Measurements from ENCODE around the gene DRAP1.
"Not testable (repeated sequence)": the region's sequence is repeated elsewhere in the genome, so short reads cannot be mapped to it uniquely, and the experiment has no call there.

Gene DRAP1

DNA sequence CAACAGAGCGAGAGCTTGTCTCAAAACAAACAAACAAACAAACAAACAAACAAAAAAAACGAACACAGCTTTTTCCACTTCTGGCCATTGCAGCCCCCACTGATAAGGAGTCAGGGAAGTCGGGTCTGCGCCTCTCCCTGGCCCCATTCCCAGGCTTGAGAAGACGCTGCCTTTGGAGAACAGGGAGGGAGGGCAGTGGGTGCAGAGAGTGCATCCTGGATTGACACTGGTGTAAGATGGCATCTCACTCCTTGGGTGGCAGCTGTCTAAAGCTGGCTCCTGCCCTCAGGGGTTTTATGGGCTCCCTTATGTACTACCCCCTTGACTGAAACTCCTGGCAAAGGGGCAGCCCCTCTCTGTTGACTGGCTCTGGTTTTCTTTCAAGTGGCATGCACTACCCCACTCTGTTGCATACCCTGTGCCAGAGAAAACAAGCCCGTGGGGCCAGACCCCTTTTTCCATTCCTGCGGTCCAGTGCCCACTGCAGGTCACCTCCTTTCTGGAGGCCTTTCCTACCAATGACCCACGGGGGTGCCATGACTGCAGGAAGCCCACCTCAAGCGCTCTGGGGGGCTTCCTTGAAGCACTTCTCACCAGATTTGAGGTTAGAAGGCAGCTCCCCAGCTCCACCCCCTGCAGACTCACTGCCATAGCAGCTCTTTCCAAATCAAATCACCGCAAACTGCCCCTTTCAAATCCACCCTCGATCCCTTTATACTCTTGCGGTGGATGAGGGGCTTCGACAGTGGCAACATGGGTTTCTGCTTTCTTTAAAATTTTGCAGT lies 12.7 kb downstream of the DRAP1 start:
- DNase-seq (ENCODE audit: low read depth in 4 of 4, low spot score in 1 of 4), result no peak

DNA sequence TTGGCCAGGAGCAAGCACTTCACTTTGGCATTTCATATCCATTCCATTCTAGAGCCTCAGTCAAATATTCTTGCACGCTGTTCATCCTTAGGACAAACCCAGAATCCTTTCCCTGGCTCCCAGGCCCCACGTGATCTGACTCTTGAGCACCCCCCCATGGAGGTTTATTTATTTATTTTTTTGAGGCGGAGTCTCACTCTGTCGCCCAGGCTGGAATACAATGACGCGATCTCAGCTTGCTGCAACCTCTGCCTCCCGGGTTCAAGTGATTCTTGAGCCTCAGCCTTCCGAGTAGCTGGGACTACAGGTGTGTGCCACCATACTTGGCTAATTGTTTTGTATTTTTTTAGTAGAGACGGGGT lies 13.3 kb downstream of the DRAP1 start:
- no peak for DNase-seq (ENCODE audit: low read depth in 4 of 4, low spot score in 1 of 4)

DNA sequence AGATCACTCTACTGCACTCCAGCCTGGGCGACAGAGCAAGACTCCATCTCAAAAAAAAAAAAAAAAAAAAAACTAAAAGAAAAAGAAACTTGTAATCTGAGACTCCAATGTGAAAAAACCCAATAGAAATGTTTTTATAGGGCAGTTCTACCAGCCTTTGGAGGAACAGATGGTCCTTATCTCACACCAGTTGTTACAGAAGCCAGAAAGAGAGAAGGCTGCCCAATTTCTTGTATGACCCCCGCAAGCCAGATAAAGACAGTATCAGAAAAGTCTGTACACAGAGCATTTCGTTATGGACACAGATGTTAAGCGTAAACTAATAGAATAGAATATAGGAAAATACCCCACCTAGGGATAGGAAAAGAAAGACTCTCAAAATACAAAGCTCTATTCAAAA lies 14.8 kb downstream of the DRAP1 start:
- DNase-seq (ENCODE audit: low read depth in 4 of 4, low spot score in 1 of 4), result no peak

DNA sequence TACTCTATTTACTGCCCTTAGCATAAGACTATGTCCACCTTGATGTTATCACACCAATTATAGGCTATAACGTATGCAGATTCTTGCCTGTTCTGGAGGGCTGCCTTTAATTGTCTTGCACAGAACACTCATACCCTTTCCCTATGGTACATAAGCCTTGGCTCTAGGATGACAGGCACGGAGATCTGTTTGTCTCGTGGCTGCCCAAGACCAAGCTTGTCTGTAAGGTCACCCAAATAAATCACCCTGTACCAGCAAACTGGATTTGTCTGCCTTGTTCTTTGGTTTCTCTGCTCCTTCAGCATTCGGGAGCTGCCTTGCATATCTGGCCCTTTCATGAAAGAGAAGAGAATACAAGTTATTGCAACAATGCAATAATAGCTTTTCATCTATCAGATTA lies 18.5 kb downstream of the DRAP1 start:
- no peak for DNase-seq (ENCODE audit: low read depth in 4 of 4, low spot score in 1 of 4)

DNA sequence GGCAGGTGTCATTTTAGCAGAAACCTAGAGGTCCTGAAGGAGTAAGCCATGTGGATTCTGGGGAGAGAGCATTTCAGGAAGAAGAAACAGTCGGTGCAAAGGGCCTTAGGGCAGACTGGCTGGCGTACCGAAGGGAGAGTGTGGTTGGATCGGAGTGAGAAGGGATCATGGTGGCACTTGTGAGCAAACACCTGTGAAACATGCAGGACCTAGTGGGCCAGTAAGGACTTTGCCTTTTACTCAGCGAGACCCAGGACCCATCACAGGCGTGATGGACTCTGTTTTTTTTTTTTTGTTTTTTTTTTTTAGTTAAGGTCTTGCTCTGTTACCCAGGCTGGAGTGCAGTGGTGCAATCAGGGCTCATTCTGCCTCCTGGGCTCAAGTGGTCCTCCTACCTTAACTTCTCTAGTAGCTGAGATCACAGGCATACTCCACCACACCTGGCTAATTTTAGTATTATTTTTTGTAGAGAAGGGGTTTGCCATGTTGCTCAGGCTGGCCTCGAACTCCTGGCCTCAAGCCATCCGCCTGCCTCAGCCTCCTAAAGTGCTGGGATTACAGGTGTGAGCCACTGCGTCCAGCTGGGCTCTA lies 22.6 kb downstream of the DRAP1 start:
- DNase-seq (ENCODE audit: low read depth in 4 of 4, low spot score in 1 of 4), result no peak

DNA sequence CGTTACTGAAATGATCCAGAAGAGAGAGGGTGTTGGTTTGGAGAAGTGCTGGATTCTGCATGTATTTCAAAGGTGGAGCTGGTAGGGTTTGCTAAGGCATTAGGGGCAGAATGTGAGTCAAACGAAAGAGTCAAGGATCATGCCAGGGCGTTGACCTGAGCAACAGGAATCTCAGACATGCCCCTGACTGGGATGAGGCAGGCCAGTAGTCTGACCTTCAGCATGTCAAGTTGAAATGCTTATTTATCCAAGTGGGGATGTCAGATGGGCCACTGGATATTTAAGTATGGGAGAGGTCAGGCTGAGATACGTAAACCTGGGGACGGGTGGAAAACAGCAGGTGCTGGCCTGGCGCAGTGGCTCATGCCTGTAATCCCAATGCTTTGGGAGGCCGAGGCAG lies 23.3 kb downstream of the DRAP1 start:
- DNase-seq (ENCODE audit: low read depth in 4 of 4, low spot score in 1 of 4), result no peak

DNA sequence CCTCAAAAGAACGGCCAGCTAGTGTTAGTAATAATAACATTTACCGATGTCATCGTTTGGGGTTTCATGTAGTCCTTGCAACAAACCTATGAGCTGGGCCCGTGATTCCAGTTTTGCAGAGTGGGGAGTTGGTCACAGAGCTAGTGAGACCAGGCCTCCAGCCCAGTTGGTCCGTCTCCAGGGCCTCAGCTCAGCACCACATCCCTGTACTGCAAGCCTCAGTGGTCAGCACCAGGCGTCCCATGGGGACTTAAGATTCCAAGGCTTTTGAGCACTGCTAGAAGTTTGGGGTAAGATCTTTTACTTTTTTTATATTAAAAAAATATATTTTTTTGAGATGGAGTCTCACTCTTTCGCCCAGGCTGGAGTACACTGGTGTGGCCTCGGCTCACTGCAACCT lies 25.0 kb downstream of the DRAP1 start:
- DNase-seq (ENCODE audit: low read depth in 4 of 4, low spot score in 1 of 4), result no peak

DNA sequence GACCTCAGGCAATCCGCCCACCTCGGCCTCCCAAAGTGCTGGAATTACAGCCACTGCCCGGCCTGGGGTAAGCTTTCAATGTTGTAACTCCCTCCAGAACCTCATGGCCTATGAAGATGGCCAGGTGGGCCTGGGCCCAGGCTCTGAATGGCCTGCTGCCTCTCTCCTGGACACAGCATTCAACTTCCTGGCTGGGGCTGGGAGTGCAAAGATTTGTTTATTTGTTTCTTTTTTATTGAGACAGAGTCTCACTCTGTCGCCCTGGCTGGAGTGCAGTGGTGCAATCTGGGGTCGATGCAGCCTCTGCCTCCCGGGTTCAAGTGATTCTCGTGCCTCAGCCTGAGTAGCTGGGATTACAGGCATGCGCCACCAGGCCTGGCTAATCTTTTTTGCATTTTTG lies 25.5 kb downstream of the DRAP1 start:
- DNase-seq (ENCODE audit: low read depth in 4 of 4, low spot score in 1 of 4), result no peak

DNA sequence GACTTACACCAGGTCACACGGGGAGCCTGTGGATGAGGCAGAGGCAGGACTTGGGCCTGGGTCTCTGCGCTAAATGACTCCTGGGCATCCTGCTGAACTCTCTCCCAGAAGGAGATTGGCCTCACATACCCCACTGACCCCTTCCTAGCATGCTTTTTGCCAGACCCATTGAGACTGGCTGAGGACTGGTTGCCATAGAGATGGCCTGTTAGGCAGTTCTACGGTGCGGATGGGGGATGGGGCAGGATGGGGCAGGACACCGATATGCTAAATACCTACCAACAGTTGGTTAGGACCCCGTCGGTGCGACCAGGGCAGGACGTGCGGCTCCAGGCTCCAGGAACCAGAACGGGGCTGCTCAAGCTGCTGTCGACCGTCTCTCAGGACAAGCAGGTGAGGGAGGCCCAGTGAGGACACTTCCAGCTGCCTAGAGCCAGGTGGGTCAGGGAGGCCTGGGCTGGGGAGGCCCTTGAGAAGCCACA lies 26.2 kb downstream of the DRAP1 start, which contains the start of gene TSGA10IP:
Gene TSGA10IP, plus strand, starts transcription at position 51 of the 482 bp plus-strand sequence. Its CDS starts 196 bp downstream, at position 247.
- DNase-seq (ENCODE audit: low read depth in 4 of 4, low spot score in 1 of 4), result no peak

DNA sequence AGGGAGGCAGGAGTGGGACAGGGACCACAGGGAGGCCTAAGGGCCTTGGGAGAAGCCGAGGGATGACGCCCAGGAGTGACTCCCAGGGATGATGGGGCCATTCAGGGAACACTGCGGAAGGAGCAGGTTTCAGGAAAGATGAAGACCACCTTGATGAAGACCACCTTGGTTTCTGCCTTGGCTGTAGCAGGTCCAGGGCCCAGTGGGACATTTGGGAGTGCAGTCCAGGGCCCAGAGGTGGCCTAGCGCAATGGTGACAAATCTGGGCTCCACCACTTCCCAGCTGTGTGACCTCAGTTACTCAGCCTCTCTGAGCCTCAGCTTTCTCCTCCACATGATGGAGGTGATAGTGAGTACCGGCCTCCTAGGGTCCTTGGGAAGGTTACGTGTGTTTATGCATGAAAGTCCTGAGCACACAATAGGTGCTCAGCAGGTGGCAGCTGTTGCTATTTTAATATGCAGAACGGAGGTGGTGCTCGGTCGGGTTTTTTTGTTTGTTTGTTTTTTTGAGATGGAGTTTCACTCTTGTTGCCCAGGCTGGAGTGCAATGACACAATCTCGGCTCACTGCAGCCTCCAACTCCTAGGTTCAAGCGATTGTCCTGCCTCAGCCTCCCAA lies 26.8 kb downstream of the DRAP1 start:
- DNase-seq (ENCODE audit: low read depth in 4 of 4, low spot score in 1 of 4), result no peak

DNA sequence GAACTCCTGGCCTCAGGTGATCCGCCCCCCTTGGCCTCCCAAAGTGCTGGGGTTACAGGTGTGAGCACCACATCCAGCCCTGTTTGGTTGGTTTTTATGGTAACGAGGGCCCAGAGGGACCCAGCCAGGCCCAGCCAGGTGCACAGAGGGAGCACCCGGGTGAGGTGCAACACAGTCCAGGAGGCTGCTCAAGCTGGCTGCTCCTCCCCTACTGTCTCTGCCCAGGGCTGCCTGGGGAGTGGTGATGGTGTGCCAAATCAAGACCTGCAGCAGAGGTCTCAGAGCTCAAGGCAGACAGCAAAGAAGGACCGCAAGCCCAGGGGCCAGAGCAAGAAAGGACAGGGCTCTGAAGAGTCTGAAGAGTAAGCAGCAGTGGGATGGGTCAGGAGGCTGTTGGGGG lies 27.4 kb downstream of the DRAP1 start:
- no peak for DNase-seq (ENCODE audit: low read depth in 4 of 4, low spot score in 1 of 4)

DNA sequence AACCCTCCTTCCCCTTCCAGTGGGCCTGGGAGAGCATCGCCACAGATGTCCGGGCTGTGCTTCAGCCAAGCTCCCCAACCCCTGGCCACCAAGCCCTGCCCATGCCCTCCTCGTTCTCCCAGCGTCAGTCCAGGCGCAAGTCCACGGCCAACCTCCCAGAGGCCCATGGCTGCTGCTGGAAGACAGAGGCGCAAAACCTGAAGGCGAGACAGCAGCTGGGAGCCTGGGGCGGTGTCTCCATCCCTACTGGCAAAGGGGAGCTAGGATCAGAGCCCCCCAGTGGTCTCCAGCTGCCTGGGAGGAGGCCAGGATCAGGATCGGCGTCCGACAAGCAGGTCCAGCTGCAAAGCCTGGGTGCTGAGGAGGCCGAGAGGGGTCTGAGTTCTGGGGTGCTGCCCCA lies 27.9 kb downstream of the DRAP1 start:
- DNase-seq (ENCODE audit: low read depth in 4 of 4, low spot score in 1 of 4), result no peak

DNA sequence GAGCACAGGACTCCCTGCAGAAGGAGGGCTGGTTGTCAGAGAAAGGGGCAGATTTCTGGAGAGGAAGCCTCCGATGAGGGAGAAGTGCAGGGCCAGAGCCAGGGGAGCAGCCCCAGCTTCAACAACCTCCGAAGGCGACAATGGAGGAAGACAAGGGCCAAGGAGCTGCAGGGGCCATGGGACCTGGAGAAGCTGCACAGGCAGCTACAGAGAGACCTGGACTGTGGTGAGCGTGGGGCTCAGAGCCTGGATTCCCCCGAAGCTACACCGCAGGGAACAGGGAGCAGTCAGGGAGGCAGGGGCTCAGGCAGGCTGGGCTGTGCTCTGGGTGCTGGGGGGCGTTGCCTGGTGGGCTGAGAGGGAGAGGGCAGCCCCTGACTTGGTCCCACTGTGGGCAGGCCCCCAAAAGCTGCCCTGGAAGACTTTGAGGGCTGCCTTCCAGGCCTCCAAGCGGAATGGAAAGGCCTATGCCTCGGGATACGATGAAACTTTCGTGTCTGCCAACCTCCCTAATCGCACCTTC lies 28.4 kb downstream of the DRAP1 start:
- no peak for DNase-seq (ENCODE audit: low read depth in 4 of 4, low spot score in 1 of 4)

DNA sequence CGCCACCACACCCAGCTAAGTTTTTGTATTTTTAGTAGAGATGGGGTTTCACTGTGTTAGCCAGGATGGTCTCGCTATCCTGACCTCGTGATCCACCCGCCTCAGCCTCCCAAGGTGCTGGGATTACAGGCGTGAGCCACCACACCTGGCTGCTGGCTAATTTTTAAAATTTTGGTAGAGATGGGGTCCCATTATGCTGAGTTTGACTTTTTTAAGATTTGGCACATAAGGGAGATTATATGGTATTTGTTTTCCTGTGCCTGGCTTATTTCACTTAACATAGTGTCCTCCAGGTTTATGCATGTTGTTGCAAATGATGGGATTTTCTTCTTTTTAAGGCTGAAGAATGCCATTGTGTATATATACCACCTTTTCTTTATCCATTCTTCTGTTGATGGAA lies 31.5 kb downstream of the DRAP1 start:
- DNase-seq (ENCODE audit: low read depth in 4 of 4, low spot score in 1 of 4), result not testable (repeated sequence)

DNA sequence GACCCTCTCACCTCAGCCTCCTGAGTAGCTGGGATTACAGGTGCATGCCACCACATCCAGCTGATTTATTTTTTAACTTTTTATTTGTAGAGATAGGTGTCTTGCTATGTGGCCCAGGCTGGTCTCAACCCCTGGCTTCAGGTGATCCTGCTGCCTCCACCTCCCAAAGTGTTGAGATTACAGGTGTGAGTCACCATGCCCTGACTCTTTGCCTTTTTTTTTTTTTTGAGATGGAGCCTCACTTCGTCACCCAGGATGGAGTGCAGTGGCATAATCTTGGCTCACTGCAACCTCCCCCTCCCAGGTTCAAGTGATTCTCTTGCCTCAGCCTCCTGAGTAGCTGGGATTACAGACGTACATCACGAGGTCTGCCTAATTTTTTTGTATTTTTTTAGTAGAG lies 32.4 kb downstream of the DRAP1 start:
- not testable (repeated sequence) for DNase-seq (ENCODE audit: low read depth in 4 of 4, low spot score in 1 of 4)

DNA sequence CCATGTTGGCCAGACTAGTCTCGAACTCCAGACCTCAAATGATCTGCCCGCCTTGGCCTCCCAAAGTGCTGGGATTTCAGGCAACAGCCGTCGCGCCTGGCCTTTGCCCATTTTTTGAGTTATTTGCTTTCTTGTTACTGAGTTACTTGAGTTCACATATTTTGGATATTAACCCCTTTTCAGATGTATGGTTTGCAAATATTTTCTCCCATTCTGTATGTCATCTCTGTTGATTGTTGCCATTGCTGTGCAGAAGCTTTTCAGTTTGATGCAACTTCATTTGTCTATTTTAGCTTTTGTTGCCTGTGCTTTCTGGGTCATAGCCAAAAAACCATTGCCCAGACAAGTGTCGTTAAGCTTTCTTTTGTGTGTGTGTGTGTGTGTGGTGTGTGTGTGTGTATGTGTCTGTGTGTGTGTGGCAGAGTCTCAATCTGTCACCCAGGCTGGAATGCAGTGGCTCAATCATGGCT lies 32.9 kb downstream of the DRAP1 start:
- DNase-seq (ENCODE audit: low read depth in 4 of 4, low spot score in 1 of 4), result no peak

DNA sequence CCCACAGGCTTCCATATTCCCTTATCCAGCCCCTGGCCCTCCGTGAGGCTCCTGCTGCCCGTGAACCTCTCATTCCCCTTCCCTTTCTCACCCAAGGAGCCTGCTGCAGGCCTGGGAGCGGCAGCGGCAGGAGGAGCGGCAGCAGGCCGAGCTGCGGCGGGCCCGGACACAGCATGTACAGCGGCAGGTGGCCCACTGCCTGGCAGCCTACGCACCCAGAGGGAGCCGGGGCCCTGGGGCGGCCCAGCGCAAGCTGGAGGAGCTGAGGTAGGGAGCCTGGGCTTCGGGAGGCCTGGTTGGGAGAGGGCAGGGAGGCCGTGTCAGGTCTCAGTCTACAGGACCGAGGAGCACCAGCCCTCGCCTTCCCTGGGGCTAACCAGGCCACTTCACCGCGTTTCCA lies 34.2 kb downstream of the DRAP1 start:
- DNase-seq (ENCODE audit: low read depth in 4 of 4, low spot score in 1 of 4), result no peak

DNA sequence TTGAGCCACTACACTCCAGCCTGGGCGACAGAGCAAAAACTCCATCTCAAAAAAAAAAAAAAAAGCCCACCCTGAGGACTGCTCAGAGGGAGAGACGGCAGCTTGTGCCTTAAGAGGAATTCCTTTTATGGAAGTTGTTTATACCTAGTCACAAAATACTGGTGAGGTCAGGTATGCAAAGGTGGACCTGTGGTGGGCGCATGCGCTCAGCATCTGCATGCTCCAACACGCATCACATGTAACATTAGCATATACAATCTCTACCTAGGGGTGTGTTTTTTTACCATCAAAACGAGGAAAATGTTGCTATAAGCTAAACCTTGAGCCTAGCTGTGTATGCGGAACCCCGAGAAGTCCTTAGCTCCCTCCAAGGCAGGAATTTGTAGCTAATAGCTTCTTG lies 35.5 kb downstream of the DRAP1 start:
- no peak for DNase-seq (ENCODE audit: low read depth in 4 of 4, low spot score in 1 of 4)

DNA sequence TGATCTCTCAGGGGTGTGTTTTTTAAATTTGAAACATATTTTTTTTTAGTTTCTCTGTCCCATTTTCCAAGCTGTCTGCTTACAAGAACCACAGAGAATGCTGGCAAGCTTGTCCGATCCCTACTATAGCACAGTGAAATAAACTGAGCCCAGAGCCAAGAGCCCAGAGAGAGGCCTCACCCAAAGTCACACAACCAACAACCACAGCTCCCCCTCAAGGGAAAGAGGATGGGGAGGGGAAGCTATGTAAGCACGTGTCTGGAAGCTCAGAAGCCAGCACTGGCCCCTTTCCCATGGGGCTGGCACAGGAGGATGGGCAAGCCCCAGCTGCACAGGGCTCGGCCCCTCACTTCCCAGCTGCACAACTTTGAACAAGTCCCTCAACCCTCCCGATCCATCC lies 39.1 kb downstream of the DRAP1 start:
- no peak for DNase-seq (ENCODE audit: low read depth in 4 of 4, low spot score in 1 of 4)

DNA sequence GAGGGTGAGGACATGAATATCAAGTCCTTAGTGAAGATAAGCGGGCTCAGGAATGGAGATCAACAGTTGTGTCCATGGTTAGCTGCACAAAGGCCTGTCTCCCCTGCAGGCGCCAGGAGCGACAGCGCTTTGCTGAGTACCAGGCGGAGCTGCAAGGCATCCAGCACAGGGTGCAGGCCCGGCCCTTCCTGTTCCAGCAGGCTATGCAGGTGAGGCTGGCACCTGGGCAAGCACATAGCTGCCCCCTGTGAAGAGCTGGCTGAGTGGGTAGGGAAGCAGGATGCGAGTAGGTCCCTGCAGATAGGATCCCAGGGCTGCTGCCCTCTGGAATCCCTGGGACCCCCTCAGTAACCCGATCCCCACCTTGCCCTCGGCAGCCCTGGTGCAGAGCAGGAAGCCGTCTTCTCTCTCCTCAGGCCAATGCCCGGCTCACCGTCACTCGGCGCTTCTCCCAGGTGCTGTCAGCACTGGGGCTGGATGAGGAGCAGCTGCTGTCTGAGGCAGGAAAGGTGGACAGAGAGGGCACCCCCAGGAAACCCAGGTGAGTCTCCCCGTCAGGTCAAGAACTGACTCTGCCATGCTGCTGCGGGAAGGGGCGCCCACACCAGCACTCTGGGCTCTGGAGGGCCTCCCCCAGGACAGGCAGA lies 39.7 kb downstream of the DRAP1 start:
- DNase-seq (ENCODE audit: low read depth in 4 of 4, low spot score in 1 of 4), result no peak

DNA sequence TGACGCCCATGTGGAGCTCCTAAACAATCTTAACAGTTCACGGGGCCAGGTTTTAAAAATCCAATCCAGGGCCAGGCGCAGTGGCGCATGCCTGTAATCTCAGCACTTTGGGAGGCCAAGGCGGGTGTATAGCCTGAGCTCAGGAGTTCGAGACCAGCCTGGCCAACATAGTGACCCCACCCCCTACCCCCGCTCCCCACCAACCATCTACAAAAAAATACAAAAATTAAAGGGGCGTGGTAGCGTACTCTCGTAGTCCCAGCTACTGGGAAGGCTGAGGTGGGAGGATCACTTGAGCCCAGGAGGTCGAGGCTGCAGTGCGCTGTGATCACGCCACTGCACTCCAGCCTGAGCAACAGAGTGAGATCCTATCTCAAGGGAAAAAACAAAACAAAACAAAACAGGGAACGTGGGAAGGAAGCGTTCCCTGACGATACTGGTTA lies 41.6 kb downstream of the DRAP1 start:
- DNase-seq (ENCODE audit: low read depth in 4 of 4, low spot score in 1 of 4), result no peak

All from stimulated activated CD4-positive, alpha-beta T cell treated with anti-CD3 and anti-CD28 coated beads, Interleukin-1b, Interleukin-23, amount 100 ng/mL, for 24 hours (primary cell).